Motor neuron (in vitro differentiated cells): Measurements from ENCODE around the gene PITPNM3. TPM values are rescaled to one million over a fixed set of nuclear protein-coding genes. Genes with fewer than 3 reads are reported as not detected.
A peak's percentile ranks its signal among the peaks of the same experiment; 100 is the strongest.

Experiments
- ATAC-seq, 8 experiments: fragments of 200-7000 bp; cut with Tn5 transposase; replicated peaks in 6 of 8; 2 replicates each; pipeline ENCODE4 v1.8.0; 2021; ENCODE audit warnings: mild to moderate bottlenecking in 8 of 8, moderate library complexity in 8 of 8
- H3K27ac ChIP-seq, 2 donors: fragments of 250-450 bp; sonication (Bioruptor Pico); 2 replicates each; pipeline ENCODE4 v1.9.0; 2021; ENCODE audit warnings: antibody characterized with exemption in 2 of 2, mild to moderate bottlenecking in 2 of 2, moderate library complexity in 1 of 2
- H3K4me1 ChIP-seq, 2 donors: fragments of 250-450 bp; sonication (Bioruptor Pico); replicated peaks in 1 of 2; 2 replicates each; pipeline ENCODE4 v1.6.1; 2021; ENCODE audit warnings: antibody characterized with exemption in 2 of 2, mild to moderate bottlenecking in 2 of 2, moderate library complexity in 1 of 2
- H3K4me3 ChIP-seq, 5 donors: fragments of 250-450 bp; sonication (Bioruptor Pico); 2 replicates each; pipeline ENCODE4 v1.9.0; 2021; ENCODE audit warnings: antibody characterized with exemption in 5 of 5, mild to moderate bottlenecking in 5 of 5, moderate library complexity in 4 of 5
- WGBS, 10 experiments: fragments of 450-650 bp; shearing (Covaris generic); methylation state at CpG; one replicate each; pipeline ENCODE4 v1.0.0; 2022; 5-methylcytosine and 5-hydroxymethylcytosine counted together
- in situ Hi-C, 9 experiments: fragments of 400-800 bp; cut with MboI; loops; one replicate each; pipeline ENCODE4 v1.15.0; 2021; ENCODE audit warnings: low sequenced_read_pairs in 9 of 9, low pct_unique_long_range_greater_than_20kb in 2 of 9; ENCODE audit not compliant: unreplicated experiment in 9 of 9
- total RNA-seq, 8 experiments: library from RNA; unstranded; fragments of 300-600 nt; gene quantifications; 2 replicates each; pipeline versions ENCODE4 v1.2.3 to v1.2.4, GENCODE V29; 2022

PITPNM3 gene
- total RNA-seq, 8 experiments from 2014 or later = 0.31 to 10.1 (median 1.7) TPM

DNA sequence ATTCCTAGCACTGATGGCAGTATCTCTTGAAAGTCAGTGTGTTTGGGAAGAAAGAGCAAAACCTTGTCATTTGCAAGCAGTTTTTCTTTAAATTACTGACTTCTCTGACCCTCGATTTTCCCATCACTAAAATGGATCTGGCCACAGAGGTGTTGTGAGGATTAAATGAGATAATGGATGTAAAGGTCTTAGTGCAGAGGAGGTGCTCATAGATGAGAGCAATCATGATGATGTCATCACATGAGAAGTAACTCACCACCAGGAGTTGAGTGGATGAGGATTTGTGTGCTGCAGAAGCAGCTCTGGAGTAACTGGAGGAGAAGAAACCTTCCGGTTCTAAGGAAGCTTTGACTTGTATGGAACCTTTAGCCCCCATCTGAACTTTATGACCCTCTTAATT, 30.6 kb downstream of the PITPNM3 start:
- in situ Hi-C loops = no loop called here

GRCh38 chr17:6525141-6525540, 31.2 kb downstream of the PITPNM3 start:
- Histone ChIP-seq H3K27ac (no peak overlapping the region), H3K4me1 (no peaks in the 10 kb centered on the region), H3K4me3 (no peak overlapping the region)
- in situ Hi-C loops = no loop called here
- no peak for ATAC-seq
- 70 to 100% (median 83%) methylated on average over 1 to 4 of the region's 4 CpGs; no CpG with 5 or more reads in 5 of the 10 experiments for WGBS, 10 experiments

More for the DNA sequence above, 30.6 kb downstream of the PITPNM3 start:
- Histone ChIP-seq H3K4me3 (no peak overlapping the region), H3K4me1 (no peaks in the 10 kb centered on the region), H3K27ac (no peak overlapping the region)
- no peak for ATAC-seq
- WGBS, 10 experiments = 50 to 100% (median 75%) methylated on average over 1 to 2 of the region's 2 CpGs; no CpG with 5 or more reads in 6 of the 10 experiments

GRCh38 chr17:6524520-6524919, 31.8 kb downstream of the PITPNM3 start:
- H3K27ac ChIP-seq = no peak overlapping the region
- no peak for ATAC-seq
- in situ Hi-C loops = no loop called here
- WGBS, 10 experiments = 30 to 100% (median 70%) methylated on average over 1 to 4 of the region's 4 CpGs; no CpG with 5 or more reads in 2 of the 10 experiments
- no peak overlapping the region for H3K4me3 ChIP-seq
- no peaks in the 10 kb centered on the region for H3K4me1 ChIP-seq

GRCh38 chr17:6523809-6524355, 32.5 kb downstream of the PITPNM3 start:
- Histone ChIP-seq H3K4me3 (no peak overlapping the region), H3K27ac (no peak overlapping the region), H3K4me1 (no peaks in the 10 kb centered on the region)
- no peak for ATAC-seq
- in situ Hi-C loops = no loop called here
- WGBS, 10 experiments = 69 to 100% (median 89%) methylated on average over 1 to 6 of the region's 8 CpGs; no CpG with 5 or more reads in 3 of the 10 experiments

- in situ Hi-C loops = no loop called here
- peak in 1 of 8 experiments; percentile 22 for ATAC-seq
- Histone ChIP-seq H3K27ac (no peak overlapping the region), H3K4me3 (no peak overlapping the region), H3K4me1 (no peaks in the 10 kb centered on the region)
- WGBS, 10 experiments = 47 to 100% (median 73%) methylated on average over 1 to 3 of the region's 3 CpGs; no CpG with 5 or more reads in 6 of the 10 experiments
Measured at GRCh38 chr17:6523330-6523729, 33.0 kb downstream of the PITPNM3 start.

GRCh38 chr17:6521586-6521985, 34.8 kb downstream of the PITPNM3 start:
- ATAC-seq = no peak
- Histone ChIP-seq H3K4me3 (no peak overlapping the region), H3K4me1 (no peaks in the 10 kb centered on the region), H3K27ac (no peak overlapping the region)
- in situ Hi-C loops = no loop called here
- WGBS, 10 experiments = 81 to 100% (median 91%) methylated on average over 3 to 5 of the region's 5 CpGs

DNA sequence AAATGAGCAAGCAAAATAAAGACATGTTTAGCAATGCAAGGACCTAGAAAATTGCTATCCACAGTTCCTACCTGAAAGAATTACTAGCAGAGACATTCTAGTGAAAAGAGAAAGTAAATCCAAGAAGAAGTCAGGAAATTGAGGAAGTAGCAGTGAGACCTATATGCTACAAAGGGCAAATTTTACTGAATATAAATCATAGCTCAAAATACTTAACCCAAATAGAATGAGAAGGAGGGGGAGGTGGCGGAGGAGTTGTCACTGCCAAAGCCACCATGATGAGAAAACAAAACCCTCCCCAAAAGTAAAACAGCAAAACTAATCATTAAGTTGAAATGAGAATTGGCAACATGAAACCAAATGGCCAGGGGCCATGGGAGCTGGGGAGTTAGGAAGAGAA, 39.3 kb downstream of the PITPNM3 start:
- H3K4me3 ChIP-seq = no peak overlapping the region
- WGBS, 10 experiments = 23 to 100% (median 92%) methylated on average over 1 of the region's 1 CpG; no CpG with 5 or more reads in 1 of the 10 experiments
- no peak for ATAC-seq
- in situ Hi-C loops = no loop called here
- no peak overlapping the region for H3K27ac ChIP-seq
- no peaks in the 10 kb centered on the region for H3K4me1 ChIP-seq

GRCh38 chr17:6514371-6514770, 42.0 kb downstream of the PITPNM3 start:
- WGBS, 10 experiments = 0 to 90% (median 76%) methylated on average over 2 to 3 of the region's 3 CpGs
- peaks cover 0 to 5% of the 10 kb centered on the region in 2 donors for H3K4me1 ChIP-seq
- H3K4me3 ChIP-seq = no peak overlapping the region
- H3K27ac ChIP-seq = no peak overlapping the region
- in situ Hi-C loops = no loop called here
- ATAC-seq = no peak

DNA sequence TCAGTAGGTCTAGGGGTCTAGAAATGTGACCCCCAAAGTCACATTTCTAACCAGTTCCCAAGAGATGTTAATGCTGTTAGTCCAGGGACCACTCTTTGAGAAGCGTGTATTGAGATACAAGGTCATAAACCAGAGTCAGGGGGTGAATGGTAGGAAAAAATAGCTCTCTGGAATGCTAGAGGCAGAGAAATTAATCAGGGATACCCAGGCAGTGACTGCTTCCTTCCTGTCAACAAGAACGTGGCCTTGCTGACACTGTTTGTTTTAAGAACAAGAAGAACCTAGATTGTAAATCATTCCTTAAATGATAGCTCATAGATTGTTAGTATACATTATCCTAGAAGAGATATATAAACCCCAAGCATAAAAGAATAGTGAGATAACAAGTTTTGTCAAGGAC, 43.8 kb downstream of the PITPNM3 start:
- ATAC-seq = no peak
- 25 to 83% (median 54%) methylated on average over 1 to 2 of the region's 2 CpGs; no CpG with 5 or more reads in 2 of the 10 experiments for WGBS, 10 experiments
- in situ Hi-C loops = no loop called here
- peaks cover 0 to 15% of the 10 kb centered on the region in 2 donors for H3K4me1 ChIP-seq
- H3K4me3 ChIP-seq = no peak overlapping the region
- H3K27ac ChIP-seq = no peak overlapping the region

- Histone ChIP-seq H3K4me3 (no peak overlapping the region), H3K4me1 (peaks cover 0 to 15% of the 10 kb centered on the region in 2 donors), H3K27ac (no peak overlapping the region)
- 40 to 95% (median 84%) methylated on average over 1 to 6 of the region's 9 CpGs; no CpG with 5 or more reads in 2 of the 10 experiments for WGBS, 10 experiments
- peak in 7 of 8 experiments; percentile 37 to 95 (median 80) for ATAC-seq
- in situ Hi-C loops = no loop called here
Measured at GRCh38 chr17:6510321-6510977, 45.9 kb downstream of the PITPNM3 start.

DNA sequence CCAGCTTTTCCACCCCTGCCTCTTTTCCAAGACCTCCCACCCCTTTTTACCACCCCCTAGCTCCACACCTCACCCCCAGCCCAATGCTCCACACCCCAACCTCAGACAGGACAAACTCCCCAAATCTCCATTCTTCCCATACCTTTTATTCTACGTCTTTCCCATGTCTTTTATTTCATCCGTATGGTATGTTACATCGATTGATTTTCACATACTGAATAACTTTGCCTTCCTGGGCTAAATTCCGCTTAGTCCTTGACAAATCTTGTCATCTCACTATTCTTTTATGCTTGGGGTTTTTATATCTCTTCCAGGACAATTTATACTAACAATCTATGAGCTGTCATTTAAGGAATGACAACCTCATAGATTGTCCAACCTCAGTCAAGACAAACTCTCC, 46.4 kb downstream of the PITPNM3 start:
- 37 to 100% (median 93%) methylated on average over 2 to 4 of the region's 4 CpGs; no CpG with 5 or more reads in 3 of the 10 experiments for WGBS, 10 experiments
- ATAC-seq = no peak

GRCh38 chr17:6509031-6509771, 47.2 kb downstream of the PITPNM3 start:
- in situ Hi-C loops = no loop called here
- Histone ChIP-seq H3K27ac (peak overlapping the region in 1 of 2 donors; percentile 37), H3K4me3 (no peak overlapping the region), H3K4me1 (peaks cover 0 to 15% of the 10 kb centered on the region in 2 donors)
- 64 to 100% (median 82%) methylated on average over 2 to 6 of the region's 11 CpGs; no CpG with 5 or more reads in 5 of the 10 experiments for WGBS, 10 experiments
- ATAC-seq = peak in 1 of 8 experiments; percentile 11

More for the DNA sequence above, 46.4 kb downstream of the PITPNM3 start:
- peaks cover 0 to 15% of the 10 kb centered on the region in 2 donors for H3K4me1 ChIP-seq
- no peak overlapping the region for H3K4me3 ChIP-seq
- no peak overlapping the region for H3K27ac ChIP-seq
- in situ Hi-C loops = no loop called here

- Histone ChIP-seq H3K27ac (peak overlapping the region in 1 of 2 donors; percentile 37), H3K4me1 (peaks cover 0 to 15% of the 10 kb centered on the region in 2 donors), H3K4me3 (no peak overlapping the region)
- in situ Hi-C loops = no loop called here
- peak in 5 of 8 experiments; percentile 53 to 84 (median 73) for ATAC-seq
- WGBS, 10 experiments = 20 to 84% (median 61%) methylated on average over 1 to 10 of the region's 15 CpGs; no CpG with 5 or more reads in 3 of the 10 experiments
Measured at GRCh38 chr17:6508519-6509030, 47.8 kb downstream of the PITPNM3 start.
